Neural progenitor cell (in vitro differentiated cells): Measurements from ENCODE around the gene RGS6.

Experiments
- CTCF ChIP-seq: fragments of 200-600 bp; sonication (generic); IDR thresholded peaks from 2 replicates; pipeline ENCODE4 v1.5.1; 2017; ENCODE audit warnings: antibody characterized with exemption, mild to moderate bottlenecking
- EZH2 ChIP-seq: fragments of 200-600 bp; sonication (generic); IDR thresholded peaks from 2 replicates; pipeline ENCODE4 v1.6.1; 2017; ENCODE audit warnings: antibody characterized with exemption, mild to moderate bottlenecking, moderate library complexity
- EZH2phosphoT487 ChIP-seq: fragments of 200-600 bp; sonication (generic); IDR thresholded peaks from 2 replicates; pipeline ENCODE4 v1.6.1; 2017; ENCODE audit warnings: antibody characterized with exemption

GRCh38 chr14:72008666-72009065 is 76.4 kb downstream of the RGS6 start:
- TF ChIP-seq EZH2phosphoT487 (no peak), CTCF (no peak), EZH2 (no peak)
